ENCODE data around the gene RHBDD1. TPM values are rescaled to one million over a fixed set of nuclear protein-coding genes. Genes with fewer than 3 reads are reported as not detected.
"Not testable (repeated sequence)": the region's sequence is repeated elsewhere in the genome, so short reads cannot be mapped to it uniquely, and the experiment has no call there.

The RHBDD1 gene
- total RNA-seq, 5 donors from 2014 or later (not counting 1 experiment from before 2014, with no cell fraction given) = 41.0 to 53.2 (median 47.8) TPM

- Mint-ChIP-seq H3K27me3 (no peaks in the 10 kb centered on the region), H3K36me3 (peaks cover 15% of the 10 kb centered on the region), H3K27ac (no peak overlapping the region), H3K9me3 (peaks cover 0 to 6% (median 3%) of the 10 kb centered on the region in 3 donors), H3K4me1 (peaks cover under 1 to 4% (median under 1%) of the 10 kb centered on the region in 3 donors), H3K4me3 (no peak overlapping the region)
- ChIA-PET POLR2A (no interaction called here), CTCF (no interaction called here)
- peaks cover 0 to 4% of the 10 kb centered on the region in 2 donors for H3K36me3 ChIP-seq (ENCODE audit: control insufficient read depth in 2 of 2, extremely low read depth in 1 of 2, insufficient read depth in 1 of 2, low read length in 1 of 2)
- no peak overlapping the region for H3K4me3 ChIP-seq (ENCODE audit: control insufficient read depth in 1 of 2, extremely low read depth in 1 of 2, low read length in 1 of 2)
- peaks cover 0 to 1% of the 10 kb centered on the region in 2 experiments for H3K4me1 ChIP-seq (ENCODE audit: control insufficient read depth in 1 of 2, extremely low read depth in 1 of 2, insufficient read depth in 2 of 2, low read length in 2 of 2)
- ATAC-seq (replicated peaks in 1 of 4) (no peak), DNase-seq (no peak)
- WGBS (ENCODE audit: insufficient coverage) = no CpG with 5 or more reads among the region's 2 CpGs
- no peaks in the 10 kb centered on the region for H3K27me3 ChIP-seq (replicated peaks in 1 of 2; ENCODE audit: control insufficient read depth in 2 of 2, extremely low read depth in 1 of 2, insufficient read depth in 2 of 2, low read length in 1 of 2)
- no peaks in the 10 kb centered on the region for H3K9me3 ChIP-seq
- no peak overlapping the region for H3K27ac ChIP-seq (ENCODE audit: low read length)
Measured at GRCh38 chr2:226828191-226828590, 7.7 kb upstream of the RHBDD1 start.

DNA sequence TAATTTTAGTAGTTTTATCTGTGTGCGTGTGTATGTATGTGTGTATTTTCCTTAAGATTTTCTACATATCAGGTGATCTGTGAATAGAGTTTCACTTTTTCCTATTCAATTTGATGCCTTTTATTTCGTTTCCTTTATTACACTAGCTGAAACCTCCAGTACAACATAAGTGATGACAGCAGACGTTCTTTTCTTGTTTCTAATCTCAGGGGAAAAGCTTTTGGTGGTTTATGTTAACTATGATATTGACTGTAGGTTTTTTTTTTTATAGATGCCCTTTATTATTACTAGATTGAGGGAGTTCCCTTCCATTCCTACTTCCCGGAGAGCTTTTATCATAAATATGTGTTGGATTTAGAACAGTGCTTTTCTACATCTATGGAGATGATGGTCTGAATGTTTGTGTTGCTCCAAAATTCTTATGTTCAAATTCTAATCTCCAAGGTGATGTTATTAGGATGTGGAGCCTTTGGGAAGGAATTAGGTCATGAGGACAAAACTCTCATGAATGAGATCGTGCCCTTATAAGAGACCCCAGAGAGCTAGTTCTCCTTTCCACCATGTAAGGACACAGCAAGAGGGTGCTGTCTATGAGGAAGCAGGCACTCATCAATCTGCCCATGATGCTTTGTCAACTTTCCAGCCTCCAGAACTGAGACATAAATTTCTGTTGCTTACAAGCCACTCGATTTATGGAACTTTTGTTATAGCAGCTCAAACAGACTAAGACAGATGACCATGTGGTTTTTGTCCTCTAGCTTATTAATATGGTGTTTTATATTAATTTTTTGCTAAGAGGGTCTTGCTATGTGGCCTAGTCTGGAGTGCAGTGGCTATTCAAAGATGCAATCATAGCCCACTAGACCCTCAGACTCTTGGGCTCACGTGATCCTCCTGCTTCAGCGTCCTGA lies 5.9 kb upstream of the RHBDD1 start:
- H3K27ac ChIP-seq (ENCODE audit: low read length) = no peak overlapping the region
- H3K27me3 ChIP-seq (replicated peaks in 1 of 2; ENCODE audit: control insufficient read depth in 2 of 2, extremely low read depth in 1 of 2, insufficient read depth in 2 of 2, low read length in 1 of 2) = no peaks in the 10 kb centered on the region
- POLR2A ChIA-PET = interaction anchor here in 1 of 2 donors (0.6 kb wide), 1 partner anchor 534 kb away, joined by 8 read pairs; no protein-coding TSS in a partner anchor
- Mint-ChIP-seq H3K4me3 (no peak overlapping the region), H3K4me1 (peaks cover 12 to 15% (median 13%) of the 10 kb centered on the region in 3 donors), H3K27me3 (no peaks in the 10 kb centered on the region), H3K27ac (no peak overlapping the region), H3K36me3 (peaks cover 12% of the 10 kb centered on the region), H3K9me3 (peaks cover 0 to 2% (median 0%) of the 10 kb centered on the region in 3 donors)
- DNase-seq (no peak), ATAC-seq (replicated peaks in 1 of 4) (no peak)
- H3K9me3 ChIP-seq = no peaks in the 10 kb centered on the region
- H3K4me3 ChIP-seq (ENCODE audit: control insufficient read depth in 1 of 2, extremely low read depth in 1 of 2, low read length in 1 of 2) = no peak overlapping the region
- peaks cover 0 to 4% of the 10 kb centered on the region in 2 donors for H3K36me3 ChIP-seq (ENCODE audit: control insufficient read depth in 2 of 2, extremely low read depth in 1 of 2, insufficient read depth in 1 of 2, low read length in 1 of 2)
- WGBS (ENCODE audit: insufficient coverage) = 100% methylated on average over 2 of the region's 8 CpGs
- CTCF ChIA-PET = interaction anchor here in 1 of 2 donors (1.2 kb wide), 1 partner anchor 27 kb away, joined by 3 read pairs; no protein-coding TSS in a partner anchor
- H3K4me1 ChIP-seq (ENCODE audit: control insufficient read depth in 1 of 2, extremely low read depth in 1 of 2, insufficient read depth in 2 of 2, low read length in 2 of 2) = peaks cover 5 to 12% of the 10 kb centered on the region in 2 experiments

DNA sequence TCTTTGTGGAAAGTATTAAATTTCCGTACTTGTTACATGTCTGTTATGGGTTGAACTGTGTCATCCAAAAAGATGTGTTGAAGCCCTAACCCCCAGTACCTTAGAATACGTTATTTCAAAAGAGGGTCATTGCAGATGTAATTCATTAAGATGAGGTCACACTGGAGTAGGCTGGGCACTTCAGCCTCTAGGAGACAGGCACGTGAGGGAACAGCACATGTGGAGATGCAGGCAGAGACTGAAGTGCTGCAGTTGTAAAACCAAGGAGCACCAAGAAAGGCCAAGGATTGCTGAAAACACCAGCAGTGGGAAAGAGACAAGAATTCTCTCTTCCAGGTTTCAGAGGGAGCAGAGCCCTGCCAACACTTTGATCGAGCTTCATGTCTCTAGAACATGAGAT lies 4.6 kb upstream of the RHBDD1 start:
- Histone ChIP-seq H3K4me1 (ENCODE audit: control insufficient read depth in 1 of 2, extremely low read depth in 1 of 2, insufficient read depth in 2 of 2, low read length in 2 of 2) (peaks cover 12% of the 10 kb centered on the region in 2 experiments), H3K27ac (ENCODE audit: low read length) (no peak overlapping the region), H3K36me3 (ENCODE audit: control insufficient read depth in 2 of 2, extremely low read depth in 1 of 2, insufficient read depth in 1 of 2, low read length in 1 of 2) (peaks cover 0 to 4% of the 10 kb centered on the region in 2 donors), H3K4me3 (ENCODE audit: control insufficient read depth in 1 of 2, extremely low read depth in 1 of 2, low read length in 1 of 2) (no peak overlapping the region), H3K9me3 (no peaks in the 10 kb centered on the region), H3K27me3 (replicated peaks in 1 of 2; ENCODE audit: control insufficient read depth in 2 of 2, extremely low read depth in 1 of 2, insufficient read depth in 2 of 2, low read length in 1 of 2) (no peaks in the 10 kb centered on the region)
- Mint-ChIP-seq H3K27me3 (no peaks in the 10 kb centered on the region), H3K4me1 (peaks cover 16 to 21% (median 20%) of the 10 kb centered on the region in 3 donors), H3K9me3 (peaks cover 0 to 2% (median 0%) of the 10 kb centered on the region in 3 donors), H3K27ac (no peak overlapping the region), H3K36me3 (peaks cover 12% of the 10 kb centered on the region), H3K4me3 (no peak overlapping the region)
- WGBS (ENCODE audit: insufficient coverage) = 100% methylated on average over 2 of the region's 4 CpGs
- ChIA-PET POLR2A (no interaction called here), CTCF (interaction anchor here in 1 of 2 donors (0.7 kb wide), 1 partner anchor 32 kb away, joined by 7 read pairs; the partner anchor contains the start of gene IRS1)
- no peak for DNase-seq
- no peak for ATAC-seq (replicated peaks in 1 of 4)

DNA sequence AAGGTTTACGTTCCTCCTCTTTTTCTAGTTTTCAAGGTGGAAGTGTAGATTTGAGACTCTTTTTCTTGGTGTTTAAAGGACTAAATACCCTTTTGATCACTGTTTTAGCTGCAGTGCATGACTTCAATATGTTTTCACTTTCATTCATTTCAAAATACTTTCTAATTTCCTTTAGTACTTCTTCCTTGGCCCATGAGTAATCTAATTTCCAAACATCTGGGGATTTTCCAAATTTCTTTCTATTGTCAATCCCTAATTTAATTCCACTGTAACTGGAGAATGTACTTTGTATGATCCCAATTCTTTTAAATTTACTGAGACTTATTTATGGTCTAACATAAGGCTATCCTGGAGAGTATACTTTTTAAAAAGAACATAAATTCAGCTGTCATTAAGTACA lies 3.8 kb upstream of the RHBDD1 start:
- no peaks in the 10 kb centered on the region for H3K27me3 ChIP-seq (replicated peaks in 1 of 2; ENCODE audit: control insufficient read depth in 2 of 2, extremely low read depth in 1 of 2, insufficient read depth in 2 of 2, low read length in 1 of 2)
- ChIA-PET POLR2A (no interaction called here), CTCF (no interaction called here)
- Mint-ChIP-seq H3K9me3 (peaks cover 0 to 2% (median 0%) of the 10 kb centered on the region in 3 donors), H3K27me3 (no peaks in the 10 kb centered on the region), H3K4me3 (no peak overlapping the region), H3K36me3 (peaks cover 12% of the 10 kb centered on the region), H3K27ac (no peak overlapping the region), H3K4me1 (peaks cover 20 to 29% (median 25%) of the 10 kb centered on the region in 3 donors)
- H3K36me3 ChIP-seq (ENCODE audit: control insufficient read depth in 2 of 2, extremely low read depth in 1 of 2, insufficient read depth in 1 of 2, low read length in 1 of 2) = peaks cover 0 to 4% of the 10 kb centered on the region in 2 donors
- H3K9me3 ChIP-seq = no peaks in the 10 kb centered on the region
- DNase-seq (no peak), ATAC-seq (replicated peaks in 1 of 4) (no peak)
- peaks cover 15 to 16% of the 10 kb centered on the region in 2 experiments for H3K4me1 ChIP-seq (ENCODE audit: control insufficient read depth in 1 of 2, extremely low read depth in 1 of 2, insufficient read depth in 2 of 2, low read length in 2 of 2)
- no peak overlapping the region for H3K27ac ChIP-seq (ENCODE audit: low read length)
- no CpG with 5 or more reads among the region's 1 CpG for WGBS (ENCODE audit: insufficient coverage)
- no peak overlapping the region for H3K4me3 ChIP-seq (ENCODE audit: control insufficient read depth in 1 of 2, extremely low read depth in 1 of 2, low read length in 1 of 2)

DNA sequence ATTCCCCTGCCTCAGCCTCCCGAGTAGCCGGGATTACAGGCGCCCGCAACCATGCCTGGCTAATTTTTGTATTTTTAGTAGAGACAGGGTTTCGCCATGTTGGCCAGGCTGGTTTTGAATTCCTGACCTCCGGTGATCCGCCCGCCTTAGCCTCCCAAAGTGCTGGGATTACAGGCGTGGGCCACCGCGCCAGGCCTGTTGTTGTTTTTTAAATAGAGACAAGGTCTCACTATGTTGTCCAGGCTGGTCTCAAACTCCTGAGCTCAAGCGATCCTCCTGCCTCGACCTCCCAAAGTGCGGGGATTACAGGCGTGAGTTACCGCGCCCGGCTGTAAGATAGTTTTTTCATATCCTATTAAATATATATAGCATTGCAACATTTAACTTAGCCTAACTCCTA lies 974 bp upstream of the RHBDD1 start:
- peak overlapping the region; percentile 72 to 73 for H3K4me3 ChIP-seq (ENCODE audit: control insufficient read depth in 1 of 2, extremely low read depth in 1 of 2, low read length in 1 of 2)
- ATAC-seq (replicated peaks in 1 of 4); DNase-seq; H3K36me3 ChIP-seq (ENCODE audit: control insufficient read depth in 2 of 2, extremely low read depth in 1 of 2, insufficient read depth in 1 of 2, low read length in 1 of 2); H3K9me3 Mint-ChIP-seq; H3K9me3 ChIP-seq; H3K27ac Mint-ChIP-seq; H3K27me3 Mint-ChIP-seq; H3K27me3 ChIP-seq (replicated peaks in 1 of 2; ENCODE audit: control insufficient read depth in 2 of 2, extremely low read depth in 1 of 2, insufficient read depth in 2 of 2, low read length in 1 of 2): not testable (repeated sequence)
- Mint-ChIP-seq H3K4me3 (peak overlapping the region; percentile 86 to 99 (median 96)), H3K36me3 (peaks cover 12% of the 10 kb centered on the region), H3K4me1 (peaks cover 48 to 57% (median 54%) of the 10 kb centered on the region in 3 donors)
- peaks cover 34 to 44% of the 10 kb centered on the region in 2 experiments for H3K4me1 ChIP-seq (ENCODE audit: control insufficient read depth in 1 of 2, extremely low read depth in 1 of 2, insufficient read depth in 2 of 2, low read length in 2 of 2)
- ChIA-PET POLR2A (interaction anchor here (0.7 to 1.5 kb wide), 2 partner anchors 32 to 33 kb away, joined by 3 read pairs; no protein-coding TSS in a partner anchor), CTCF (interaction anchor here (1.4 to 3.3 kb wide), 2 partner anchors 32 kb away, joined by 4 to 33 read pairs; no protein-coding TSS in a partner anchor)
- peak overlapping the region; percentile 92 for H3K27ac ChIP-seq (ENCODE audit: low read length)
- 92% methylated on average over 5 of the region's 18 CpGs for WGBS (ENCODE audit: insufficient coverage)

GRCh38 chr2:226835420-226835795 lies 446 bp upstream of the RHBDD1 start:
- peak; percentile 12 to 20 (median 15) for ATAC-seq (replicated peaks in 1 of 4)
- Mint-ChIP-seq H3K27me3 (no peaks in the 10 kb centered on the region), H3K4me1 (peaks cover 54 to 62% (median 59%) of the 10 kb centered on the region in 3 donors), H3K27ac (peak overlapping the region; percentile 99 to 100), H3K9me3 (peaks cover 0 to 2% (median 0%) of the 10 kb centered on the region in 3 donors), H3K36me3 (peaks cover 17% of the 10 kb centered on the region), H3K4me3 (peak overlapping the region; percentile 86 to 99 (median 96))
- peak overlapping the region; percentile 72 to 73 for H3K4me3 ChIP-seq (ENCODE audit: control insufficient read depth in 1 of 2, extremely low read depth in 1 of 2, low read length in 1 of 2)
- peaks cover 0 to 4% of the 10 kb centered on the region in 2 donors for H3K36me3 ChIP-seq (ENCODE audit: control insufficient read depth in 2 of 2, extremely low read depth in 1 of 2, insufficient read depth in 1 of 2, low read length in 1 of 2)
- H3K27ac ChIP-seq (ENCODE audit: low read length) = peak overlapping the region; percentile 92
- H3K27me3 ChIP-seq (replicated peaks in 1 of 2; ENCODE audit: control insufficient read depth in 2 of 2, extremely low read depth in 1 of 2, insufficient read depth in 2 of 2, low read length in 1 of 2) = no peaks in the 10 kb centered on the region
- H3K4me1 ChIP-seq (ENCODE audit: control insufficient read depth in 1 of 2, extremely low read depth in 1 of 2, insufficient read depth in 2 of 2, low read length in 2 of 2) = peaks cover 38 to 49% of the 10 kb centered on the region in 2 experiments
- ChIA-PET CTCF (interaction anchor here (0.9 to 3.3 kb wide), 3 partner anchors 33 to 1170 kb away, joined by 4 to 33 read pairs (median 4); no protein-coding TSS in a partner anchor), POLR2A (interaction anchor here (0.5 to 1.5 kb wide), 7 partner anchors 33 to 1908 kb away, joined by 3 to 5 read pairs (median 3); no protein-coding TSS in a partner anchor)
- no peaks in the 10 kb centered on the region for H3K9me3 ChIP-seq
- DNase-seq = peak in 9 of 35 experiments; percentile 5 to 30 (median 14)
- under 1% methylated on average over 21 of the region's 26 CpGs for WGBS (ENCODE audit: insufficient coverage)
